ENCODE measurements around the gene AHNAK2. TPM values are rescaled to one million over a fixed set of nuclear protein-coding genes. Genes with fewer than 3 reads are reported as not detected.

AHNAK2 gene
- total and polyA plus RNA-seq, 2 of the 13 experiments (the other 11 are each of a cell fraction or from before 2014, with no cell fraction given) = 0.11 to 0.18 TPM

GRCh38 chr14:104932676-104933631, 45.2 kb downstream of the AHNAK2 start:
- no TSS peak for BruUV-seq (replicated peaks)
- Histone ChIP-seq H2AFZ (ENCODE audit: low read length) (no peak overlapping the region), H3K9me3 (ENCODE audit: low read length) (no peaks in the 10 kb centered on the region), H3K79me2 (ENCODE audit: insufficient read depth, low read length) (no peaks in the 10 kb centered on the region), H3K4me2 (ENCODE audit: low read depth, low read length) (peak overlapping the region; percentile 36), H4K20me1 (ENCODE audit: insufficient read depth, low read length) (no peaks in the 10 kb centered on the region), H3K27ac (ENCODE audit: extremely low read length, insufficient read depth, low read length) (no peak overlapping the region), H3K4me1 (ENCODE audit: insufficient read depth, low read length) (no peaks in the 10 kb centered on the region; the same call in 1 of the 2 replicates), H3K9ac (ENCODE audit: insufficient read depth, low read depth, low read length) (no peak overlapping the region), H3K27me3 (ENCODE audit: control insufficient read depth in 1 of 2, insufficient read depth in 2 of 2, low read length in 2 of 2) (peaks cover 25 to 90% of the 10 kb centered on the region in 2 experiments), H3K36me3 (replicated peaks in 1 of 2; ENCODE audit: control insufficient read depth in 1 of 2, insufficient read depth in 2 of 2, low read length in 2 of 2) (no peaks in the 10 kb centered on the region), H3K4me3 (replicated peaks in 1 of 3; ENCODE audit: insufficient read depth in 1 of 3, low read depth in 2 of 3, low read length in 3 of 3) (peak overlapping the region in 2 of 3 experiments; percentile 38 to 58; a peak in 3 of 6 replicates)
- FAIRE-seq = no peak
- DNase-seq (ENCODE audit: low spot score) = peak; percentile 36
- 13% methylated on average over 40 of the region's 100 CpGs for WGBS (ENCODE audit: low lambda C conversion rate)
- in situ Hi-C loops (cut with HindIII; ENCODE audit: extremely low pct_ligation_motif_present, low pct_unique_long_range_greater_than_20kb) (no loop called here), intact Hi-C loops (cut with micrococcal nuclease; ENCODE audit: unreplicated experiment) (loop anchor here (2.0 kb wide), 1 partner anchor 14 kb away; no protein-coding TSS in a partner anchor)
- POLR2A ChIA-PET = no interaction called here
- peak; percentile 69 for ATAC-seq
- CTCF ChIA-PET (ENCODE audit: low intra/inter-chr PET ratio, low total read pairs) = interaction anchor here (1.1 to 1.5 kb wide), 2 partner anchors 112 to 113 kb away, joined by 4 to 5 read pairs; no protein-coding TSS in a partner anchor
- TF ChIP-seq POLR2AphosphoS2 (IDR thresholded peaks at IDR 0.05; ENCODE audit: low read depth, low read length) = no peak
- TF ChIP-seq ZNF768 (CRISPR knock-in tag; IDR thresholded peaks at IDR 0.05) = 0 out of 2 replicates have a peak, but pooled peaks have one; percentile 27
- TF ChIP-seq ZBTB7A (CRISPR knock-in tag; IDR thresholded peaks at IDR 0.05) = no peak
- TF ChIP-seq ARID4A (CRISPR knock-in tag; IDR thresholded peaks at IDR 0.05; ENCODE audit: borderline replicate concordance) = no peak; the same call in 1 of the 2 replicates
- no peak for TF ChIP-seq ZBTB8A (CRISPR knock-in tag; IDR thresholded peaks at IDR 0.05; ENCODE audit: borderline replicate concordance, low read depth)
- TF ChIP-seq, protein P1, sequence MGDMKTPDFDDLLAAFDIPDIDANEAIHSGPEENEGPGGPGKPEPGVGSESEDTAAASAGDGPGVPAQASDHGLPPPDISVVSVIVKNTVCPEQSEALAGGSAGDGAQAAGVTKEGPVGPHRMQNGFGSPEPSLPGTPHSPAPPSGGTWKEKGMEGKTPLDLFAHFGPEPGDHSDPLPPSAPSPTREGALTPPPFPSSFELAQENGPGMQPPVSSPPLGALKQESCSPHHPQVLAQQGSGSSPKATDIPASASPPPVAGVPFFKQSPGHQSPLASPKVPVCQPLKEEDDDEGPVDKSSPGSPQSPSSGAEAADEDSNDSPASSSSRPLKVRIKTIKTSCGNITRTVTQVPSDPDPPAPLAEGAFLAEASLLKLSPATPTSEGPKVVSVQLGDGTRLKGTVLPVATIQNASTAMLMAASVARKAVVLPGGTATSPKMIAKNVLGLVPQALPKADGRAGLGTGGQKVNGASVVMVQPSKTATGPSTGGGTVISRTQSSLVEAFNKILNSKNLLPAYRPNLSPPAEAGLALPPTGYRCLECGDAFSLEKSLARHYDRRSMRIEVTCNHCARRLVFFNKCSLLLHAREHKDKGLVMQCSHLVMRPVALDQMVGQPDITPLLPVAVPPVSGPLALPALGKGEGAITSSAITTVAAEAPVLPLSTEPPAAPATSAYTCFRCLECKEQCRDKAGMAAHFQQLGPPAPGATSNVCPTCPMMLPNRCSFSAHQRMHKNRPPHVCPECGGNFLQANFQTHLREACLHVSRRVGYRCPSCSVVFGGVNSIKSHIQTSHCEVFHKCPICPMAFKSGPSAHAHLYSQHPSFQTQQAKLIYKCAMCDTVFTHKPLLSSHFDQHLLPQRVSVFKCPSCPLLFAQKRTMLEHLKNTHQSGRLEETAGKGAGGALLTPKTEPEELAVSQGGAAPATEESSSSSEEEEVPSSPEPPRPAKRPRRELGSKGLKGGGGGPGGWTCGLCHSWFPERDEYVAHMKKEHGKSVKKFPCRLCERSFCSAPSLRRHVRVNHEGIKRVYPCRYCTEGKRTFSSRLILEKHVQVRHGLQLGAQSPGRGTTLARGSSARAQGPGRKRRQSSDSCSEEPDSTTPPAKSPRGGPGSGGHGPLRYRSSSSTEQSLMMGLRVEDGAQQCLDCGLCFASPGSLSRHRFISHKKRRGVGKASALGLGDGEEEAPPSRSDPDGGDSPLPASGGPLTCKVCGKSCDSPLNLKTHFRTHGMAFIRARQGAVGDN (CRISPR knock-in tag; IDR thresholded peaks at IDR 0.05) = peak; percentile 30; the same call in 1 of the 2 replicates
- TF ChIP-seq ZNF557 (CRISPR knock-in tag; IDR thresholded peaks at IDR 0.05) = no peak
- TF ChIP-seq ZNF607 (CRISPR knock-in tag; IDR thresholded peaks at IDR 0.05; ENCODE audit: borderline replicate concordance) = no peak
